Measurements from ENCODE around the gene RTN4R.
"Not testable (repeated sequence)": the region's sequence is repeated elsewhere in the genome, so short reads cannot be mapped to it uniquely, and the experiment has no call there.

Gene RTN4R

DNA sequence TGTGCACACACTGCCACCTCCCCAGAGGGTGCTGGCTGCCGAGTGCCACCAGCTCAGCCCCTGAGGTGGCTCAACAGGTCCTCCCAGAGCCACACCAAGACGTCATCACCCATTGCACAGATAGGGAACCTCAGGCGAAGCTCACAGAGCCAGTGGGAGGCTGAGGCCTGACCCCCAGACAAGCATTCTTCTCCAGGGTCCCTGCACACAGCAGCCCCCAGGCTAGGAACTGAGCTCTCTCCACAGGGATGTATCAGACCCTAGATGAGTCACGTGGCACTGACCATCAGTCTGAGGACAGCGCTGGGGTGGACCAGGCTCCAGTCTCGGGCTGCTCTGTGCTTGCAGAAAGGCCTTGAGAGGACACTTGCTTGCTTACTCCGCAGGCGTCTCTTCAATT lies 1.6 kb upstream of the RTN4R start:
- not testable (repeated sequence) for DNase-seq

DNA sequence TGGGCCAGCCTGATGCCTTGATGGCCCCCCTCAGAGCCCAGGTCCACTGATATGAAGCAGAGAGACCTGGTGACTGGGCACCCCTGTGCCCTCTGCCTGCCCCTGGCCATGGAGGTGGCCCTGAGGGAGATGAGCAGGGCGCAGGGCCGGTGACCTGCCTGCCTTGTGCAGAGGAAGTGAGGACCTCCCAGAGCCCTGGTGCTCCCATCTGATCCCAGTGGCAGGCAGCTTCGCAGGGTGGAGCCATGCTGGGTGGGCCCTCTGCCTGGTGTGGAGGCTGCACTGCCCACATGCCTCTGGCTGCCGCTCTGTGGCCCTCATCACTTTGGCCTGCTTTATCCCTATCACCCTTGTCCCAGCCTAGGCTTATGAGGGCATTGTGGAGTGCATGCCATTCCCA lies 1.1 kb upstream of the RTN4R start:
- DNase-seq, result not testable (repeated sequence)

DNA sequence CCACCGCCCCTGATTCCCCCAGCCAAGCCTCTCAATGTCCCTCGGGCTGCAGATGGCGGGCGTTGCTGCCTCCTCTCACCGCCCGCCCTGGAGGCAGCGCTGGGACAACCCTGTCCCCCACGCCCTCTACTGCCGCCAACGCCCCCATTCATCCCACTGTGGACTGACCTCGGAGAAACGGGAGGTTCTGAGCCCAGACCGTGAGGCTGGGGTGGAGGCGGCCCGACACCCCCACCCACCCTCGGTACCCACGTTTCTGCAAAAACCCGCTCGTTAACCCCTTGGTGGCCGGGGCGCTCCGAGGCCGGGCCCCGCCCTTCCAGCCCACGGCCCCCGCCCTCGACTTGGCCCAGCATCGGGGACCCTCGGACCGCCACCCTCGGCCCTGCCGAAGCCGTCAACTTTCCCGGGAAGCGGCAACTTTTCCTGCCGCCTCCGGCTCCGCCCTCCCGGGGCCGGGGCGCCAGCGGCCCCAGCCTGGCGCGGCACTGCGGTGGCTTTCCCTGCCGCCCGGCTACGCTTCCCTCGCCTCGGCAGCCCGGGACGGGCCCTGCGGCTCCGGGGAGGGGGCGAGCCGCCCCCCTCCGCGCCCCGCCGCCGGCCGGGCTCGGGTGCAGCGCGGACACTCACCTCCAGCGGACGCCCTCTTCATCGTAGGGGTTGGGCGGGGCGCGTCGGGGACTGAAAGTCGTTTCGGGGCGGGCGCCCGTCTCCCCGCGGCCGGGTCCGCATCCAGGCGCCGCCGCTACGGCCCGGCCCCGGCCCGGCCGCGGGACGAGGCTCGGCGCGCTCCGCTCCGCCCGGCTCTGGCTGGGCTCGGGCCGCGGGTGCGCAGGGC lies 458 bp downstream of the RTN4R start:
- DNase-seq, result no peak

DNA sequence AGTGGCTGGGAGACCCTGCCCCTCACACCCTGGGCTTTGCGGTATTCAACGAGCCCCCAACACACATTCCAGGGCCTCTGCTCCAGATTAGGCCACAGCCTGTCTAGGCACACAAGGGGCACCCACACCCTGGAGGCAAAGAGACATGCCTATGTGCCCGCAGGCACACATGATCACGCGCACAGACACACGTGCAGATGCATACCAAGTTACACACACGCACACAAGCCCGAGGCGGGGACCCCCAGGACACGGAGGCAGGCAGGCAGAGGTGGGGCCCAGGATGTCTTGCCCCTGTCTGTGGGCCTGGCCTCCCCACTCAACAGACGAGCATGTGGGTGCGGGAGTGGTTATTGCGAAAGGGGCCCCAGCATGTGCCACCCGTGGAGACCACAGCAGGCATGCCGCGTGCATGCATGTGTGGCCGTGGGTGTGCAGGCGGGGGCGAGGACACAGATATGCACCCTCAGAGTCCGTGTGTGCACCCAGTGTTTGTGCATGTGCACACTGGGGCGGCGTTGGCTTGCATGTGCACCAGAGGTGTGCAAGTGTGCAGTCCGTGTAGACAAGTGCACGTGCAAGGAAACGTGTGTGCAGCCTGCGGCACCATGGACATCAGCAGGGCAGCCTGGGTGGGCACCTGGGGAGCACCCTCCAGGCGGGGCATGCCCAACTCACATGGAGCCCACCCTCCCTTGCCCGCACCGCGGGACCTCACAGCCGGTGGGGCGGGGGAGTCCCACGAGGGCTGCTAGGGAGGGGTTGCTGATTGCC lies 1.3 kb downstream of the RTN4R start:
- not testable (repeated sequence) for DNase-seq

DNA sequence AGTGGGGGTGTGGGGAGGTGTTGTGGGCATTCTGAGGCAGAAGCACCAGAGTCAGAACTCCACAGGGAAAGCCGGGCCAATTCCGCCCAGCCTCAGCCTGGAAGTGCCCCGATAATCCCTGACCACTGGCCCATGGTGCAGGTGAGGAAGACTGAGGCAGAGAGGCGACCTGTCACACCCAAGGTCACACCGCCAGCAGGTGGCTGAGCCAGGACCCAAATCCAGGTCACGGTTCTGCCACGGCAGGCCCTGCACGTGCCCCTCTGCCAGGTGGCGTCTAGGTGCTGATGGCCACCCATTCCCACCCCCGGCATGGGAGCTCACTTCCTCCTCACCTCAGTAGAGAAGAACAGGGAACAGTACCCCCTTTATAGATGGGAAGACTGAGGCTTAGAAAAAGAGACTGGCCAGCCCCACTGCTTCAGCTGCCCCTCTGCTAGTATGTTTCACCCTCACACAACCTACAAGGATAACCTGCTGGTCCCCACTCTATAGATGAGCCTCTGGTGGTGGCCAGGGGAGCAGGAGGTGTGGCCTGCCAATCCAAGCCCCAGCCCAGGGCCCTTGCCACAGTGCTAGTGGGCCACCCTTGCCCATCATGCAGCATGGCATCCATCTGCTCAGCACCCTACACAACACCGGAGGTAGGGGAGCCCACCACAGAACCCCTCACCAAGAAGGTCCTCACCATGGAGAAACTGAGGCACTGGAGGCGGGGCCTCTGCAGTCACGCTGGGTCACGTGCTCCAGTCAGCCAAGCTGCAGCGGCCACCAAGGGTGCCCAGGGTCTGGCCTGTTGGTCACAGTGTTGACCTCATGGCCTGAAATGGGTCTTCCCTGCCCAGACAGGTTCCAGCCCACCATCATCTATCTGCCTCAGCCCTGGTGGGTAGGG lies 2.1 kb downstream of the RTN4R start:
- DNase-seq, result not testable (repeated sequence)

DNA sequence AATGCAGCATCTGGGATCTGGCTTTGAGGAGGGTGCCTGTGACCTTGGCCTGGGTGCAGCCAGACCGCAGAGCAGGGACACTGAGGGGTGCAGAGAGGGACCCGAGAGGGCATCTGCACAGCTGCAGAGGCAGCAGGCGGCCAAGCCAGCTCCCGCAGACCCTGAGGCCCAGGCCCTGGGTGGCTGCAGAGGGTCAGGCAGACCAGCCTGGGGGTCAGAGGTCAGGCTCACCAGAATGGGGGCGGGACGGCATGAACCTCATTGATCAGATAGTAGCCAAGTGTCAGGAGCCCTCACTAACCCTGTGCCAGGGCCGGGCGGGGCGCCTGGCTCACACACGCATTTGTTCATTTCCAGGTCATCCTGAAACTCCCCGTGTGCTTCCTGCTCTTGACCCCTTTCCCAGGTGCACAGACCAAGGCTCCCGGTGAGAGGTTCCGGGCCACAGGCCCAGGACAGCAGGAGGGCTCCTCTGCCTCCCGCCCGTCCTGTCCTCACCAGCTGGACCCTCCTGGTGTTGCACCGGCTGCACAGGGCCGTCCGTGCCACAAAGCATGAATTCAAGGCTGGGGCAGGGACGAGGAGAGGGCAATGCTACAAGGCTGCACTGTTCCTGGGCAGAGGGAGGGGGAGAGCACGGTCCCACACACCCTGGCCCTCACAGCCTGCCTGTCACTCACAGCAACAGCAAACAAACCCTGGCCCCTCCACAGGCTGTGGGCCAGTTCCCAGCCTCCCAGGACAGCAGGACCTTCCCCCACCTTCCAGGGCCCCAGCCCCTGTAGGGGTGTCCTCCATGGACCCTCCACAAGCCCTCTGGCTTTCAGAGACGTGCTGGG lies 3.3 kb downstream of the RTN4R start:
- no peak for DNase-seq

DNA sequence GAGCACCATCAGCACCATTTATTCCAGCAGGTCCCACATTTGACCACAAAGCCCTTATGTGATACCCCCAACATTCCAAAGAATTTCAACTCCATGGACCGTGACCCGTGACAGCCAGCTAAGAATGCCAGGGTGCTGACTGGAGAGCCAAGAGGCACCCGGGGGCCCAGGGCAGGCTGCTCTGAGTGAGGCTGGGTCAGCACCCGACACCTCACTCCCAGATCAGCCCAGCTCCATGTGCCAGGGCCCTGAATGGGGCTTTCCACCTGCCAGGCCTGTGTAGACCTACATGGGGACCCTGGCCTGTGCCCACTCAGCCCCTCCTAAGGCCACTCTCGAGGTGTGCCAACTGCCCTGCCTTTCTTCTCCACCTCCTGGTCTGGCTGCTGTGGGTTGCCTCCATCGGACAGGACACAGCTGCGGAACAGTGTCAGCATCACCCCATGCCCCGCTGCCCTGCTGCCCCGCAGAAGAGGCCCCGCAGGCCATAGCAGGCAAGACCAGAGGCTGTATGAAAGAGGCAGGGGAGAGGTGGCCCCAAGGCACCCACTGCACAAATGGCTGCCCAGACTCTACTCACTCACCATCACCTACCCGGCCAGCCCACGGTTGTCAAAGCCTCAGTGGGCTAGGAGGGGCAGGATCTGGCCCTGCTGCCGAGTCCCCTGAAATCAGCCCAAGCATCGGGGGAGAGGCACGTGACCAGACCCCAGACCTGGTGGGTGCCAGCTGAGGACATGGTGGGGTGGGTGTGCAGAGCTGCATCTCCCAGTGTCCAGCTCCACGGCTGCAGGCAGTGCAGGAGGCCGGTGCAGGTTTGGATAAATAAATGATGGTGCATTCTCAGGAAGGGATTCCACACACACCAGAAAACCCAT lies 4.5 kb downstream of the RTN4R start:
- DNase-seq, result not testable (repeated sequence)

DNA sequence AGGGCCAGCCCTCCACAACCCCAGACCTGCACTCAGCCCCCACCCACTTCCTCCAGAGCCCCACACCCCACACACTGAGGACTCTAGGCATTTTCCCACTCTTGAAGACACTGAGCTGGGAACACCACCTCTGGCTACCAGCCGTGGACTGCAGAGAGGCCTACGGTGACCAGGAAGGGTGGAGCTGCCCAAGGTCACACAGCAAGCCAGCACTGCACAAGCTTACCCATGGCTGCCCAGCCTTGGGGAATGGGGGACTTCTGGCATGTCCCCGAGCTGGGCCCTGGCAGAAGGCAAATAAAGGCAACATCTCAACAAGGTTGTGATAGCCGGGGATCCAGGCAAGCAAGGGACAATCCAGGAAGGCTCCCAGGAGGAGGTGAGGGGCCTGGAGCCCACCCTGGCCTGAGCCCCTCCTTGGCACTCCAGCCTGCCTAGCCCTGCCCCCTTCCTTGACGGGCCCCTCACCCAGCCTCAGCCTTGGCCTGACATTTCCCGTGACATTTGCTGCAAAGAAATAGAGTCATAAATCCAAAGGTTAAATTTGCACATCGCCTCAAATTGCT lies 5.5 kb downstream of the RTN4R start:
- no peak for DNase-seq

DNA sequence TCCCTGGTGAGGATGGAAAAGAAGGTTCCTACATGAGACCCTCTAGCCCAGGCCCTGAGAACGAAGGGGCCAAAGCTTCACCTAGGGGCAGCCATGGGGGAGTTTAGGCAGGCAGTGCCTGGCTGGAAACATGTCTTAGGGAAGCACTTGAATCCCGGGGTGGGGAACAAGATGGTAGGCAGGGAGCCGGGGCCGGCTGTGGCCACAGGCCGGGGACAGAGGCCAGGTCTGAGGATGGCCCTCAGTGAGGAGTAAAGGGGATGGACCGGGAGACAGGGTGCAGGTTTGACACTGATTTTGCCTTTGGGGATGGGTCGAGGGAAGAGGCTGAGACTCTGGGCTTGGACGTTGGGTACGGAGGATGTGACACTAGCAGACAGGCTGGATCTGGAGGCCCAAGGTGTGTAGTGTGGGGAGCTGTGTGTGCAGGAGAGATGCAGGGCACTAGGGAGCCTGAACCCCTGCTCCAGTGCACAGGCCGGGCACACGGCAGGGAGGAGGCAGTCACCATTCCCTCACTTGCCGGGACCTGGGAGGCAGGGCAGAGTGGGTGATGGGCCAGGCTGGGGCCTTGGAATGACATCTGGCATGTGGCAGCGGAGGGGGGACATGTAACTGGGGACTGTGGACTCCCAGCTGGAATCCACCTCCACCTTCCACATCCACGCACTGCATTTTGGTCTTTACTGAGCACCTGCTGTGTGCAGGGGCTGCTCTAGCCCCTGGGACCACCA lies 6.1 kb downstream of the RTN4R start:
- DNase-seq, result no peak

DNA sequence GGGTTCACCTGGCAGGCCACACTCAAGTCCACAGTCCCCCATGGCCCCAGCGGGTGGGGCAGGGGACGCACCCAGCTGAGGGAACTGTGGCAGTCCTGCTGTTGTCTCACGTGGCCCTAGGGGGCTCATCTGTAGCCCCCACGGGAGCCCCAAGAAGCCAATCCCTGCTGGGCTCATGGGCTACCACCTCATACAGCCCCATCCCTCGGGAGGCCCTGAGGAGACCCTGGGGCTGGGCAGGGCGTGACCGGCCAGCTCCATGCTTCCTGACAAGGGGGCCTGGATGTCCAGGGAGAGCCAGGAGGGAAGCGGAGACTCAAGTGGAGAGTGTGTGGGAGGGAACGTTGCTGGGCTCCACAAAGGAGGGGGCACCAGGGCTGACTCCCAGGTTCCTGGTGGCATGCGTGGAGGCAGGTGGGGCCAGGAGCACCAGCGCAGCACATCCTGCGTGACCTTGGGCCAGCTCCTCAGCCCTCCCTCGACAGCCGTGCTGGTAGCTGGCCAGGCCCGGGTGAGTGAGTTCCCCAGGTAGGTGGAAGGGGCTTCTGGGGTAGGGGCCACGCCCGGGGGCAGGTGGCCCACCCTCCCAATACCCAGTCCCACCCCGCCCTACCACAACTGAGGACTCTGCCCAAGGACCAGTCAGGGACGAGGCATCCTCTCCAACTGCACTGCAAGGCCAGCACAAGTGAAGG lies 7.9 kb downstream of the RTN4R start:
- no peak for DNase-seq

DNA sequence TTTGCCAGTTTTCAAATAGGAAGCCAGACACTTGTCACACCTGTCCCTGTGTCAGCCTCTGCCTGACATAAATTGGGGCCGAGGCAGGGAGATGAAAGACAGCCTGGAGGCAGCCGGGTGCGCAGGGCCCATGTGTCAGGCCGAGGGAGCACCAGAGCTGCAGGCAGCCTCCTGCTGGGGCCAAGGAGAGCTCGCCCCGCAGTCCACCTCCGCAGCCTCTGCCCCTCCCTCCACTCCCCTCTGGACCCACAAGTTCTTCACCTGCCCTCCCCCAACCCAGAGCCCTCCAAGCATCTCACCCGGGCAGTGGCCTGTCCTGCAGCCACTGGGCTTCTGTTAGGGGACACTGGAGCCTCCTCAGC lies 8.8 kb downstream of the RTN4R start:
- DNase-seq, result no peak

DNA sequence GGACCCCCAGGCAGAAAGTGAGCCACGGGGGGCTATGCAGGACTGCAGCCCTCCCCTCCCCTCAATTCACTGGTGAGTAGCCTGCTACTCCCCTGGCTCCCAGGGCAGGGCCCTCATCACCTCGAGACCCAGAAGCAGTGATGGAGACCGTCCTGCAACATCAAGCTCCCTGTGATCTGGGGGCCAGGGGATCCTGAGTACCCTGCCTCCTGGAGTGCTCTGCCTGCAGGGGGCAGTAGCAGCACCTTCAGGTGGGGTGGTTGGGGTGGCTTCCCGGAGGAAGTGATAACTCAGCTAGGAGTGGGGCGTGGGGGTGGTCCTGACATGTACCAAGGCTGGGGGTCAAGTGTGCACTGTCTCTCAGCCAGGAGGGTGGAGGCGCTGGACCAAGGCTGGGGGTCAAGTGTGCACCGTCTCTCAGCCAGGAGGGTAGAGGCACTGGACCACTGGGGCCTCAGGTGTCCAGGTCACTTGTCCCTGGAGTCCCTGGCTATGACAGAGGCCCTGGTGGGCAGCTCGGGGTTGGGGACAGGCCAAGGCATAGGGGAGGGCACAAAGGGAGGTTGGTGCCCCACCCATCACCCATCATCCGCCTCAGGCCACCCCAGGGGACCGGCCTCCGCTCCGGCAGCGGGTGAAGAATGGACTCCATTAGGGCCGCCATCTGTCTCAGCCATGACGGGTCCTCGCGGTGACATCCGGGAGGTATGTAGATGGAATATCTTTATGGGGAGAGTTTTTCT lies 9.4 kb downstream of the RTN4R start:
- DNase-seq, result no peak

DNA sequence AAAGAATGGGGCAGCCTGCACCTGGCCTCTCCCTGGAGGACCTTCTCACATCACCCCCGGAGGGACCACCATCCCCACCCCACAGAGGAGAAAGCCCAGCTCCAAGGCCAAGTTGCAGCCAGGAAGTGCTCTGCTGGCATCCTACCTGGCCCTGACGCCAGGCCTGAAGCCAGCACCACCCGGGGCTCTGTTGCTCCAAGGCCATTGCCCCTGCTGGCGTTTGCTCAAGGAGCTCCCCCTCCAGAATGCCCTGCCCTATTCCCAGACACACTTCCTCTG lies 10.2 kb downstream of the RTN4R start:
- no peak for DNase-seq

DNA sequence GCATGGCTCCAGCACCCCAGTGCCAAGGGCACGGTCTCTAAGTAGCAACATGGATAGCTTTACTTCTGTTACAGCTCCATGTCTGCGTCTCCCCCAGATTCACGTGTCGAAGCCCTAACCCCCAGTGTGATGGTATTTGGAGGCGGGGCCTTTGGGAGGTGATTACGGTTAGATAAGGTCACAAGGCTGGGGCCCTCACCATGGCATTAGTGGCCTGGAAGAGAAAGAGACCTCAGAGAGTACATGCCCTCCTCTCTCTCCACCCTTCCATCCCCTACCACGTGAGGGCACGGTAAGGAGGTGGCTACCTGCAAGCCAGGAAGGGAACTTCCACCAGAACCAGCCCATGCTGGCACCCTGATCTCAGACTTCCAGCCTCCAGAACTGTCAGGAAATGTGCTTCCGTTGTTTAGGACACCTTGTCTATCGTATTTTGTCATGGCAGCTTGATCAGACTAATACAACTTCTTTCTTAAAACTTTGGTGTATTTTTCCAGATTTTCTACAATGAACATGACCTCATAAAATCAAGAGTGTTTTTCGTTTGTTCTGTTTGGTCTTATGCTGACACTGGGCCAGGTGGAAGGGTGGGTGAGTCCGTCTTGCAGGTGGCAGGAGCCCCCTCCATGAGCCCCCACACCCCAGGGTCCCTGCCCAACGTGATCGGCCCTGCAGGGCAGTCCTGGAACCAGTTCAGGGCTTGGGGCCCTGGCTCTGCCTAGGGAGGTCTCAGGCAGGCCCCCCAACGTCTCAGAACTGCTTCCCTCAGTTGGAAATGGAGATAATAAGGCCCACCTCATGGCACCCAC lies 10.7 kb downstream of the RTN4R start:
- no peak for DNase-seq

DNA sequence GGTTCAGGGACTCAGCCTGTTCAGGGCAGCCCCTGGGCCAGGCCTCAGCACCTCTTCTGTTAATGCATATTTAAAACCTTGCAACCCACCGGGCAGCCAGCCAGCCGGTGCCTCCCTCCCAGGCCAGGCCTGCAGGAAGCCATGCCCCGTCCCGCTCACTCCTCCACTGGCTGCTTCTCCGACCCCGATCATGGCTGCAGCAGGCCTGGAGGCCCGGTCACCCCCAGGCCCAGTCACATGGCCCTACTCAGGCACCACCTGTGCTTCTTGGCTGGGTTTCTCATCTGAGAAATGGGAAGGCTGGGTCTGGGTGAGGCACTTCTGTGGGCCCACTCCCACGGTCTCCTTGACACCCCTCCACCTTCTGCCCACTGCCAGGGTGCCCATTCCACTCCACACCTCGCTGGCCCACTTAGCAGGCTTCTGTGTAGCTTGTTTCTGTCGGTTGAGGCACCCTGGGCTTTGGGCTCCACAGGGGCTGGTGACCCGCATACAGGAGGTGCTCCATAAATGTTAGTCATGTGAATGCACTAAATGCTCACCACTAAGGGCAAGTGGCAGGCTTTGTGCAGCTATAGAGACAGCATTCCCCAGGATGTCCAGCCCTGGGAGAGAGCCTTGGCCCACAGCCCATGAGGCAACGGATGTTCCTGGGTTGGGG lies 11.4 kb downstream of the RTN4R start:
- no peak for DNase-seq

DNA sequence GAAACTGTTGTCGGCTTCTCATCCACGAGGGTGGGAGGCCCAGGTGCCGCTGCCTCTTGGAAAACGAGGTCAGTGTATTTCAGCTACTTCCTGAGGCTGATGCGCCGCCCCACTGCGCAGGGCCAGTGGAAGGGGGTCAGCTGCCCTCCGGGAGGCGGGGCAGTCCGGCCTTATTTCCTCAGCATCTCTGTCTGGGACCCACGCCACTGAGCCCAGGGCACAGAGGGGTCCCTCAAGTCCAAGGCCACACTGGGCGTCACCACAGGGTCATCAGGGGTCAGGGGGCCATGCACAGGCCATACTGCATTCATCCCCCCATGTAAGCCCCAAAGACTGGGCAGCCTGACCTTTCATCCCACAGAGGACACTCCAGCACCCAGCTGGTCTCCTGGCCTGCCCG lies 12.1 kb downstream of the RTN4R start:
- no peak for DNase-seq
